ENCODE measurements around the gene CLCNKA.
A peak's percentile ranks its signal among the peaks of the same experiment; 100 is the strongest.
"Not testable (repeated sequence)": the region's sequence is repeated elsewhere in the genome, so short reads cannot be mapped to it uniquely, and the experiment has no call there.

Gene CLCNKA

DNA sequence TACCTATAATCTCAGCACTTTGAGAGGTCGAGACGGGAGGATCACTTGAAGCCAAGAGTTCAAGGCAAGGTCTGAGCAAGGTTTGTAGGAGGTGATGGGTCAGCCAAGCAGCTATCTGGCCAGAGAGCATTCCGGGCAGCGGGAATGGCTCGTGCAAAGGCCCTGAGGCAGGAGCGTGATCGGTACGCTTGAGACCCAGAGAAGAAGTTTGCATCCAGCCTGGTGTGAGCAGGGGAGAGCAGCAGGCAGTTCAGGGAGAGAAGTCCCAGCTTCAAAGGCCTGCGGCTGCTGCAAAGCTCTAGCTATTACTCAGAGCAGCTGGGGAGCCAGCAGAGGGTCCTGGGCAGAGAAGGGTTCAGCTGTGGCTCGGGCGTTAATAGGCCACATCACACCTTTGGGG is 22.9 kb upstream of the CLCNKA start:
- DNase-seq: no peak

DNA sequence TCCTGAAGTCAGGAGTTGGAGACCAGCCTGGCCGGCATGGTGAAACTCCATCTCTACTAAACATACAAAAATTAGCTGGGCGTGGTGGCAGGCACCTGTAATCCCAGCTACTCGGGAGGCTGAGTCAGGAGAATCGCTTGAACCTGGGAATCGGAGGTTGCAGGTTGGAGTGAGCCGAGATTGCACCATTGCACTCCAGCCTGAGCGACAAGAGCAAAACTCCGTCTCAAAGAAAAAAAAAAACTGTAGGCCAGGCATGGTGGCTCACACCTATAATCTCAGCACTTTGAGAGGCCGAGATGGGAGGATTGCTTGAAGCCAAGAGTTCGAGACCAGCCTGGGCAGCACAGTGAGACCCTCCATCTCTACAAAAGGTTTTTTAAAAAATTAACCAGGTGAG is 20.6 kb upstream of the CLCNKA start:
- not testable (repeated sequence) for DNase-seq

DNA sequence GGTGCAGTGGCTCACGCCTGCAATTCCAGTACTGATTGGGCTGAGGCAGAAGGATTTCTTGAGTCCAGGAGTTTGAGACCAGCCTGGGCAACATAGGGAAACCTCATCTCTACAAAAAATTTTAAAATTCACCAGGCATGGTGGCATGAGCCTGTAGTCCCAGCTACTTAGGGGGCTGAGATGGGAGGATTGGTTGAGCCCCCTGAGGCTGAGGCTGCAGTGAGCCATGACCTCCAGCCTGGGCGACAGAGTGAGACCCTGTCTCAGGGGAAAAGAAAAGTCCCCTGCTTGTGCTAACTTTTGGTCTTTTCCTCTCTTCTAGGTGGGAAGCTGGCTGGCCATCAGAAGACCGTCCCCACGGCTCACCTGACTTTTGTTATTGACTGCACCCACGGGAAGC is 16.2 kb upstream of the CLCNKA start:
- DNase-seq: no peak

DNA sequence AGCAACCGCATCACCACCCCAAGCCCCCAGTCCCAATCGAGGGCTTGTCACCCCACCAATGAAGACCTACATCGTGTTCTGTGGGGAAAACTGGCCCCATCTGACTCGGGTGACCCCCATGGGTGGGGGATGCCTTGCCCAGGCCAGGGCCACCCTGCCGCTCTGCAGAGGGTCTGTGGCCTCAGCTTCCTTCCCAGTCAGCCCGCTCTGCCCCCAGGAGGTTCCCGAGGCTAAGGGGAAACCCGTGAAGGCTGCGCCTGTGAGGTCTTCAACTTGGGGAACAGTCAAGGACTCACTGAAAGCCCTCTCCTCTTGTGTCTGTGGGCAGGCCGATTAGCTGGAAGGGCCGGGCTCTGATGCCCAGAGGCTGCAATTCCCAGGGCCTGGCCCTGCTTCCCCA is 15.8 kb upstream of the CLCNKA start:
- DNase-seq: no peak

DNA sequence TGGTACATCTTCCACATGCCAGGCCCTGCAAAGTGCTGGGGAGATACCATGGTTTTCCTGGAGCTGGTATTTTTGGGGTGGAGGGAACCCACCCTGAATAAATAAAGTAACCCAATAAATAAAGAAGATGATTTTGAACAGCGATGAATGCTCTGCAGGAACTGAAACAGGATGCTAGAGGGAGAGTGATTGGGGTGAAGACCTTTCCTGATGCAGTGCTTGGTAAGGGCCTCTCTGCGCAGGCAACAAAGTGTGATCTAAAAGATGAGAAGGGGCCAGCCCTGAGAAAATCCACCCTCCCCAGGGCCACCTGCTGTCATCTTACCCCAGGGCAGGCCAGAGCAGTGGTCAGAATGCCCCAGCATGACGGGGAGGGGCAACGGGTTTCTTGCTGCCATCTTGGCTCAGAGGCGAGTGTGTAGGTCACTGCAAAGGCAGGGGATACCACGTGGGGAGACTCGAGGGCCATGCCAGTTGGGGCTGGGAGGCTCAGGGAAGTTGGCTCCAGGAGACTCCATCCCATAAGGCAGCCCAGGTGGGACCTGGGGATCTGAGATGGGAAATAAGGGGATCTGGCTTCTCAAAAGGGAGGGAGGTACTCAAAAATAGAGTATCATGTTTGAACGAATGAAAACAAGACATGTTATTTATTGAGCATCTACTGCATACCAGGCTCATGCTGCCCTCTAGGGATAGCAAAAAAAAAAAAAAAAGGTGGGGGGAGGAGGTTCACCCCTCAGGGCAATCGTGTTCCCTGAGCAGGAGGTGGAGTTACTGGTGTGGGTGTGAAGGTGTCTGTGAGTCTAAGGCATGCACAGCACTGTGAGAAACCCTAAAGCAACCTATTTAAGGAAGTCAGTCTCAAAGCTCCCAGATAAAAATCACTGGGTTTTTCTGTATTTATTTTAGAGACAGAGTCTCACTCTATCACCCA is 15.0 kb upstream of the CLCNKA start:
- DNase-seq: peak; percentile 9

DNA sequence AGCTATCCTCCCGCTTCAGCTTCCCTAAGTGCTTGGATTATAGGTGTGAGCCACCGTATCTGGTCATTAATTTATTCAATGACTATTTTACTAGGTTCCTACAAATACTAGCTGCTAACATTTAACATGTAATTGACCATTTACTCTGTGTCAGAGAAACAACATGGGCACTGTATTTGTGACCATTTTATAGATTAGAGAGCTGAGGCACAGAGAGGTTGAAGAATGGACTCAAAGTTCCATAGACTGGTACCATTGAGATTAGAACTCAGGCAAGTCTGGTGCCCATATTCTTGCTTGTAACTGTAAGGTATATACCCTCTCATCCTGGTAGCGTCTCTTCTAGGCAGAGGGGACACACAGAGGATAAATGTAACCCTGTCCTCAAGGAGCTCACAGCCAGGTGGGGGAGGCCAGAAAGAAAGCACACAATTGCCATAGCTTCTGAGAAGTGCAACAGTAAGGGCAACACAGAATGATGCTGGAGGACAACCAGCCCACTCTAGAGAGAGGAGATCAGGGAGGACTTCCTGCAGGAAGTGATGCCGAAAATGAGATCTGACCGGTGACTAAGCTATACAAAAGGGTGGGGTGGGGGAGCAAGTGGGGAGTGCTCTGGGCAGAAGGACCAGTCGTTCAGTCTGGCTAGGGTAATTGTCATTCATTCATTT is 14.0 kb upstream of the CLCNKA start:
- DNase-seq: no peak

DNA sequence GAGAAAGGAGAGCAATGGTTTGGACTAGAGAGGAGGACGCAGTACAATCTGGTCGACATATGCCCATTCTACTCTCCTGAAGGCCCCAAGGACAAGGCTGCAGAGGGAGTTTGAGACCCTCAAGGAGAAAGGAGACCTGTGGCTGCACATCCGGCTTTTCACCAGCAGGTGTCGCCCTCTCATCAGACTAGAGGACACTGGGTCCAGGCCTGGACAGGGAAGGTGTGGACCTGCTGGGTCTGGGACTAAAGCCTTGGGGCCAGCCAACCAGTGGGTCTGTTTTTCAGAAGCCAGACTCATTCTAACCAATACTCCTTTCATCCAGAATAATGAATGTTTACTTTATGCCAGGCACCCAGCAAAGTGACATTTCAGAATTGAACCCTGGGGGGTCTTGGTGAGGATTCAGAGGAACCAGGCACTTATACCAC is 12.8 kb upstream of the CLCNKA start:
- peak; percentile 66 for DNase-seq

DNA sequence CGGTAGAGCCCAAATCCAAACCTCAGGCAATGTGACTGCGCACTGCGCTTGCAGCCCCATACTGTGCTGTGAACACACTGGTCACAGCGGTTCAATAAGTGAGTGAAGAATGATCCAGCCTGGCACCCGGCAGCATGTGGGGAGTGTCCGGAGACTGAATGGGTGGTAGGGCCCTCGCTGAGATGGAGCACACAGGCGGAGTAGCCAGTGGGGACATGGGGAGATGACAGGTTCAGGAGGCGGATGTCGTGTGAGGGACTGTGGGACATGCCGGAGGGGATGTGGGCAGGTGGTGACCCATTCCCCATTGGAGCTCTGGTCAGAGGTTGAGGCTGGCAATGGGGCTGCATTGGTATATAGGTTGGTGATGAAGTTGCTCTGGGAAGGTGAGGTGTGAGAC is 12.2 kb upstream of the CLCNKA start:
- no peak for DNase-seq

DNA sequence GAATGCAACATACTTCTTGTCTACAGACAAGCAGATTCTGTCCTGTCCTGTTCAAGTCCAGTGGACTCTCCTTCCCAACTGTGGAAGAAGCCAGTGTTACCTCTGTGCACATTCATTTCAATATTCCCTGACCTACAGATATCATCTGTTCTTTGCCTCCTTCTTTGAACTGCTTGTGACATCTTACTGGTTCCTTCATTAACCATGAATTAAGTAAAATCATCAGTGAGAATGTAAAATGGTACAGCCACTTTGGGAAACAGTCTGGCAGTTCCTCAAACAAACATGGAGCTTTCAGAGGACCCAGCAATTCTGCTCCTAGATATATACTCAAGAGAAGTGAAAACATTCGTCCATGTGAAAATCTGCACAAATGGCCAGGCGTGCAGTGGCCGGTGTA is 11.0 kb upstream of the CLCNKA start:
- no peak for DNase-seq

DNA sequence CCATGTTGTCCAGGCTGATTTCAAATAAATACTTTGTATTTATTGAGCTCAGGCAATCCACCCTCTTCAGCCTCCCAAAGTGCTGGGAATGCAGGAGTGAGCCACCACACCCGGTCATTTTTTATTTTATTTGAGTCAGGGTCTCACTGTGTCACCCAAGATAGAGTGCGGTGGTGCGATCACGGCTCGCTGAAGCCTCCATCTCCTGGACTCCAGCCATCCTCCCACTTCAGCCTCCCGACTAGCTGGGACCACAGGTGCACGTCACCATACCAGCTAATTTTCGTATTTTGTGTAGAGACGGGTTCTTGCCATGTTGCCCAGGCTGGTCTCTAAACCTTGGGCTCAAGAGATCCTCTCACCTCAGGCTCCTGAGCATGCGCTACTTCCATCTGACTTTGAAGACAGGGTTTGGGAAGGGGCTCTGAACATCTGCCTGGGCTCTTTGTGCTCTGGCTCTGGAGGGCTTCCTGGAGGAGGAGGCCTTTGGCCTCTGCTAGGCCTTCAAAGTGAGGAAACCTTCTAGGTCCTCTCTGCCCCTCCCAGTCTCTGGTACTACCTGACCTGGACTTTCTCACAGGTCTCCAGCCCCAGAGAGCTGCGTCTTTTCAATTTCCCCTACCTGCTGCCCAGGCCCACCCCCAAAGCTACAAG is 9.8 kb upstream of the CLCNKA start:
- no peak for DNase-seq

DNA sequence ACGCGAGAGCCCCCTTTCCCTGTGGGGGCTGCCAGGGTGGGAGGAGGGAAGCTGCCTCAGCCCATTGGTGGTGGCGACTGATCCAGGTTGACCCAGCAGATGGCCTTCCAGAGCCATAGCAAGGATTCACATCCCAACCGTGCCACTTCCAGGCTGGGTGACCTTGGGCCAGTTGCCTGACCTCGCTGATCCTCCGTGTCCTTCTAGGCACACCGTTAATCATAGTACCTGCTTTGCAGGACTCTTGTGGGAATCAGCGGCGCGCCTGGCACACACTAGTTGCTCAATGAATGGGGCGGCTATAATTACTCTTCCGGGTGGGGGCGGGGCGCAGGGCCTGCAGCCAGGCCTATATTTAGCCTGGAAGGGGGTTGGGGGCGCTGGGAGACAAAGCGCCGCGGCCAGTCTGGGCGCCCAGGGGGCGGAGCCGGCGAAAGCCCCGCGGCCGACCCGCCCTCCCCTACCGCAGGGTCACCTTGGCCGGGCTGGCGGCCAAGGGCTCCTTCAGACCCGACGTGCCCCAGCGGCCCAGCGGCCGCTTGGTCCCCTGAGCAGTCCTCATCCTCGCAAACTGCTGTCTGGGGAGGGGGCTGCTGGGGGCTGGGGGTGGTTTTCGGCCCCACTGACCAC is 9.1 kb upstream of the CLCNKA start:
- peak; percentile 82 for DNase-seq

DNA sequence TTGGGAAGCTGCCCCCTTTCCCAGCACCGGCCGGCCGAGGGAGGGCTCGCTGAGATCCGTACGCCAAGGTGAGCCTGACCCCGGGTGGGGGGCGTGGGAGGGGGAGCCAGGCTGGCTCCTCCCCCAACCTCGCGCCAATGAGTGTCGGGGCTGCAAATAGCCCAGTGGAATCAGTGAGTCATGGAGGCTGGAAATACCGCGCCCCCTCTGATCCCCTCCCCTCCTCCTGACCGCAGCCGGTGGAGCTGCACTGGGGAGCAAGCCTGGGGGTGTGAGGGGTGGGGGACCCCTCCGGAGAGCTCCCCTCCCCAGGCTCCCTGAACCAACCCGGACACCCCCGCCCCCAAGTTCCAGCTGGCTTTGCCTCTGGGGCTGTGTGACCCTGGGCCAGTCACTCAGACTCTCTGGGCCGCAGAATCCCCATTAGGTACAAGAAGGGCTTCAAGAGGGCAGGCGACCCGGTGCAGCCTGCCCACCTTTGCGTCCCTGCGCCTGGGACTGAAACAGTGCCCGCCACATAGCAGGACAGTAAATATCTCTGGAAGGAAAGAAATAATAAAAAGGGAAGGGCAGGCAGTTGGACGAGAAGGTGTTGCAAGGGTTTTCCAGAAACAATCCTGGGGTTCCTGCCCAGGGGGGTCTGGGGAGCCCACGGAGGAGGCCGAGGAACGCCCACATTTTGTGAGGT is 8.5 kb upstream of the CLCNKA start:
- DNase-seq: peak; percentile 69

DNA sequence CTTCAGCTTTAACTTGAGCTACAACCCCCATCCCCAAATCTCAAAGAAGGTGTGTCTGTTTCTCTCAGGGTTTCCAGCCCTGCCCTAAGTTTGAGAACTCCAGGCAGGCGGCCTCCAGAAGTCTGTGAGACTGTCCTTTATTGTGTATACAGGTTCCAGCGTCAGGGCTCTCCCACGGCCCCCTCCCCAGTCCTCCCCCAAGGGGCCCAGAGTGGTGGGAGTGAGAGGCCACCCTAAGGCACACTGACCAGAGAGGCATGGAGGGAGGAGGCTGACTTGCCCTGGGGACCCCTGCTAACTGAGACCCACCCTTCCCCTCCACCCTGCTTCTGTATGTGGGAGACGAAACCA is 8.0 kb upstream of the CLCNKA start:
- no peak for DNase-seq

DNA sequence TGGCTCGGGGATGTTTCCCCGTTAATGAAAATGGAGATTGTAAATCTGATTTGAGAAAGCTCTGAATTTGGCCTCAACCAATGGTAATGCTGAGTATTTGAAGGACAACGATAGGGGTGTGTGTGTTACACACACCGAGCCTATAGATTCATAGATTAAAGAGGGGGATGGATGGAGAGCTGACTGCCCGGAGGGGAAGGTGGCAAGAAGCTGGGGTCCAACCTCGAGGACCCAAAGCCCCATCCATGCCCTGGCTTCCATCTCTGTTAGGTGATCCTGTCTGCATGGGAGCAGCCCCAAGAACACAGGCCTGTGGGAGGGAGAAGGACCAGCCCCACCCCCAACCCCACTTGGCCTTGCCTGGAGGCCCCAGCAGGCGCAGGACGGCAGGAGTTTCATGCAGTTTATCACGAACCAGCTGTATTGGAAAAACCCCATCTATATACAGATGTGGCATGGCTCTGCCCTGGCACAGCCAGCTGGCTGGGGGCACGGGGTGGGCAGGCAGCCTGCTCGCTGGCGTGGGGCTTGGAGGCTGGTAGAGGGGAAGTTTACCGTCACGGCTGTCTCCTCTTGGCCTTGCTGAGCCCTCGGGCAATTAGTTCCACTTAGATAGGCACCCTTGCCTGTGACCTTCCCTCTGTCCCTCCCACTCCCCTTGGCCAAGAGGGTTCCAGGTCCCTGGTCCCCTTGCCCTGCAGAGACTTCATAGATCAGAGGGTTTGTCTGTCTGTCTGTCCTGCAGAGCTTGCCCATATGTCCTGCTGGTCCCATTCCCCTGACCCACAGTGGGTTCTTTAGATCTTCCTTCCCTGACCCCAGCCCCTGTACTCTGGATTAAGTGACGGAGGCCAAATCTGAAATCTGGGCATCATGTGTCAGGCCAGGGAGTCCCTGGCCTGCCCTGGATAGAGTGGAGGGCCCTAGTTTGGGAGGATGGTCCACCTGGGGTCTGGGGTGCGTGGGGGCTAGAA is 7.0 kb upstream of the CLCNKA start:
- DNase-seq: peak; percentile 6

DNA sequence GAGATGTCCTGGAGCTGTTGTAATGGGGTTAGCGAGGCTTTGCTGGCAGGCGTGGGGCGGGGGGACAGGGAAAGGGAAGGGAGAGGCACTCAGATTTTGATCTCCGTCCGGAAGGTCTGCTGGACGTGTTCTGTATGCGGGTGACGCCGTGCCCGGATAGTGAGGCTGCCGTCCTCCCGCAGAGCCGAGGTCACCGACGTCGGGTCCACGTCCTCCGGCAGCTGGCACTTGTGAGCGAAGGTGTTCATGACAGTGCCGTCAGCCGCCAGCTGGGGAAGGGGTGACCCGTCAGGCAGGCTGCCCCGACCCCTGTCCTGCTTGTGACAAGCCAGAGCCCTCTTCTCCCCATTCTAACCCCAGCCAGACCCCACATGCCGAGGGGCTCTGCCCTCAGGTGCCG is 6.3 kb upstream of the CLCNKA start:
- DNase-seq: no peak

DNA sequence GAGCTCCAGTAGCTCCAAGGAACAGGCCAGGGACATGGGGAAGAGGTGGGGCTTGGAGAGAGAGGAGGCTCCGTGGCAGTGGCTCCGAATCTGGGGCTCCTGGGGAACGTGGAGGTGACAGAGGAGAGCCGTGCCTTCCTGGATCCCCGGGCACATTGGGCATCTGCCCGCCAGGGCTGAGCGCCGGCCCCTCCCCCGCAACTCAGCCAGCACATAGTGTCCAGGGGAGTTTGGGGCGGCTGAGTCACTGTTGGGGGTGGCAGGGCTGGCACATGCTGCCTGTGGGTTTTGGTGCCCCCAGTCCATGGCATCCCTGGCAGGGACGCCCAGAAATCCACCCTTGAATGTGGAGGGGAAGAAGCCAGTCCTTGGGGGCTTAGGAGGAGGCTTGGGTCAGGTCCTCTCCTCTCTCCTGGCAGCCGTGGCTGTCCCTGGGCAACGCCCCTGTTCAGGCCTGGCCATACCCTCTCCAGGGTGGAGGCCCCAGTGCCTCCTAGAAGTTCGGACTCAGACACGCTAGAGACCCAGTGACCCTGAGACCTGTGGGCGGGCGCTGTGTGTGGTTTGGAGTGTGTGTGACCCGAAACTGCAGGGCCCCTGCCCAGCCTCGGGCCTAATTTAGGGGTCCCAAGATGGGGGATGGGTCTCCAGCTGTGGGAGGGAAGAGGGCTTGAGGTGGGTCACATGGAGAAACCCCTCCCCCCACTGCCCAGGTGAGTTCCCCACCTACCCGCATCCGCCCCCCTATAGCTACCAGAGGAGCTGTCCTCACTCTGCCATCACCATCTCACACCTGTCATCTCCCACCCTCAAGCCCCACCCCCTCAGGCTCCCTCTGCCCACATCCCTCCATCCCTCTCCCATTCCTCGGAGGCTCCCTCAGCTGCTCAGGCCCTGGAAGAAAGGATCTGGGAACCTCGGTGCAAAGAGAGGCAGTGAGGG is 5.6 kb upstream of the CLCNKA start:
- DNase-seq: no peak

DNA sequence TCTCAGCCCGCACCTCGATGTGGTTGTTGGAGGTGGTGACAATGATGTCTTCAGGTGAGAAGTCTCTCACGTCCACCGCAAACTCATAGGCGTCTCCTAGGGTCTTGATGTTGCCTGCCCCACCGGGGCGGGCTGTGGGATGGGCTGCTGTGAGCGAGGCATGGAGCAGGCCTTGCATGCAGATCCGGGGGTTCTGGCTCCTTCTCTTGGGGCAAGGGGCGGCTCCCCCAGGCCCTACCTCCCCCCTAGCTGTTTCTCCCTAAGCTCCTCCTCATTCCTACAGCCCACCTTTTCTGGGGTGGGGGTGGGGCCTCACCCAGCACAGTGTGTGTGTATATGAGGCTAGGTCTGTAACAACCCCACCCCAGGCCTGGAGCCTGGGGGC is 4.8 kb upstream of the CLCNKA start:
- no peak for DNase-seq

DNA sequence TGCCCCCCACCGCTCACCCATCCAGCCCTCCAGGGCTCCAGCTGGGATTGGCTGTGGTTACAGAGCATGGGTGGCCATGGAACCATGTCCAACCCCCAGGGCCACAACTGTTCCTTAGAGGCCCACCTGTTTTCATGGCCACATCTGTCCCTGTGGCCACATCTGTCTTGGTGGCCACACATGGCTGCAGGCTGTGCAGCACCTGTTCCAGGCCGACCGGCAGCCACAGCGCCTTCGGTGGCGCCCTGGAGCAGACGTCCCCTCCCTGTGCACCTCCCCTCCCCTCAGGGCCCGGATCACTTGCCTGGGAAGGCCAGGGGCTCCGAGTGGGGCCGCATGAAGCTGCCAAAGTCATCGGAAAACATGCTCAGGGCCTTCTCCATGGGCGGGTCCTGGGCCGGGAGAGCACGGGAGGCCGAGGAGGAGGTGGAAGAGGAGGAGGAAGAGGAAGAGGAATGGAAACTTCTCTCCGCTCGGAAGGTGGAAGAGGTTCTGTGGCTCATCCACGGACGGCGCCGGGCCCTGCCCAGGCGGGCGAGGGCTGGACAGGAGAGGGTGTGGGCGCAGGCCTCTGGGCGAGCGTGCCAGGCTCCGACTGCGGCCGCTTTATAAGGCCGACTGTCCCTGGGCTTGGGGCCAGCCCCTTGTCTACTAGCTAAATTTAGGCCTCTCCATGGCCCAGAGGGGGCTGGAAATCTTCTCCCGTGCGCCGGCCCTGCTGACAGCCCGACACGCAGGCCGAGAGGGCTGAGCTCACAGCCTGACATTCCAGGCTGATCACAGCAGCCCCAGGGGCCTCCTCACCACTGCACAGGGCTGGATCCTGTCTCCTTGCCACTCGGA is 4.2 kb upstream of the CLCNKA start, which contains the start of gene HSPB7:
HSPB7 (minus strand) TSS at position 583 of the 843 bp plus-strand sequence; CDS start at position 503, 80 bp downstream.
- DNase-seq: peak; percentile 31

DNA sequence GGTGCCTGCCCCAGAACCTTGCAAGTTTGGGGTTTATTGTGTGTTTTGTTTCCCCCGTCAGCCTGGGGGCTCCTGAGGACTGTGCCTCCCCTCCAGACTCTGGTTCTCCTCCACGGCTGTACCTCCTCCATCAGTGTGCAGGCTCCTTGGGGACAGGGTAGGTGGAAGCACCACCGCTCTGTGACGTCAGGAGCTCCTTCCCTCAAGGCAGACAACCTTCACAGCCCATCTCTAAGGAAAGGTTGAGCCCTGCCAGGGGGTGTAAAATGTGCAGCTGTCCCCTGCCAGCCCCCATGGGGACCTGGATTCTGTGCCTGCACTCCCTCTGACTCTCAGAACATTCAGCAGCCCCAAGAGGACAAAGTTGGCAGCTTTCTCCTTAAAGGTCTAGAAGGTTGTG is 3.5 kb upstream of the CLCNKA start:
- no peak for DNase-seq

All from NCI-H69 (cell line).